Hindlimb muscle (tissue), 1 donor: Measurements from ENCODE around the gene ARHGAP23. TPM values are rescaled to one million over a fixed set of nuclear protein-coding genes. Genes with fewer than 3 reads are reported as not detected.

ENCODE experiments used
- DNase-seq: peaks from one replicate; pipeline ENCODE4 v3.0.0-alpha.2; 2013
- polyA plus RNA-seq: library from polyadenylated mRNA; unstranded; fragments of 120-200 nt; gene quantifications from one replicate; pipeline ENCODE4 v1.2.1, GENCODE V29; 2013; ENCODE audit not compliant: insufficient read length

Gene ARHGAP23
- polyA plus RNA-seq, 1 donor, result 47.9 TPM

DNA sequence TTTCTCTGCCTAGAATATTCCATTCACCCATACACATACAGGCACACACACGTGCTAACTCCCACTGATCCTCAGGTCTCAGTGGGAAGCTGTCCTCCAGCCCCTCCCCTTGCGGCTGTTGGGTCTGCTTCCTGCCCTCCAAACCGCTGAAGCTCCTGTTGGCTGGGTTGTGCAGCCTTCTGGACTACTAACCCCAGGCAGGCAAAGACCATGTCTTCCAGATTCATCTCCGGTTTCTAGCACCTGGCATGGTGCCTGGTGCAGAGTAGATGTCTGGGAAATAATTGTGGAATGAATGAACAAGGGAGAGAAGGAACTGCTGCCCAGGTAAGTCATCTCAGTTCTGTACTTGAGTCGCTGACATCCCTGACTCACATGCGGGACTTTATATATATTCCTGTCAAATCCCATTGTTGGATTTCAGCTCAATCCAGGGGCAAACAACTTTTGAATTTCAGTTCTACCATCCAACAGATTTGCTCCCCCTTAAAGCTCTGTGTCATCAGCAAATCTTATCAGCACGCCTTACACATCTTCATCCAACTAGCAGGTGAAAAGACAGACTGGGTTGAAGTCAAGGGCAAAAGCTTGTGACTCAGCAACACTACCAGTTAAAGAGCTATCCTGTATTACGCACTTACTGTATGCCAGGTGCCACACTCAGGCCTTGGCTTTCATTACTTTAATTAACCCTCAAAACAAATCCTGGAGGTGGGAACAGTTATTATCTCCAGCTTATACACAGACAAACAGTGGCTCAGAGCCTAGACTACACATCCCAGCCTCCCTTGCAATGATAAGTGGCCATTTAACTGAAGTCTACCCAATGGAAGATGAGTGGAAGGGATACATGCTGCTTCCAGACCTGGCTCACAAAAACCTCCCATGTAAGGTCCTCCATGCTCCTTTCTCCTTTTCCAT is 126.4 kb downstream of the ARHGAP23 start:
- DNase-seq, result no peak

DNA sequence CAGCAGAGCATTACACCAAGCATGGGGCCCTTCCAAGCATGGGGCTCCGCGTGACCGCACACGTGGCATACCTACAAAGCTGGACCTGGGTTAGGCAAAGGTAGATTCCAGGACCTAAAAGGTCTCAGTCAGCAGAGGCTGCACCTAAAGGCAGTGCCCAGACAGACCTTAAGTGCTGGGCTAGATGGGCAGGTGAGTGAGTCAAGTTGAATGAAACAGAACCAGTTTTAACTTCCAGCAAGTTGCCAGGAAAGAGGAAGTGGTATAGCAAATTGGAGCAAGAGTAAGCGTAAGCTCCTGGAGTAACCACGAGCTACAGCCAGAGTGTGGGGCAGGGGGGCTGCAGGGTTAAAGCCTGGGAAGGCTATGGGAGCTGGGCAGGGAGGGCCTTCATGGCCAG is 128.0 kb downstream of the ARHGAP23 start:
- DNase-seq, result no peak

DNA sequence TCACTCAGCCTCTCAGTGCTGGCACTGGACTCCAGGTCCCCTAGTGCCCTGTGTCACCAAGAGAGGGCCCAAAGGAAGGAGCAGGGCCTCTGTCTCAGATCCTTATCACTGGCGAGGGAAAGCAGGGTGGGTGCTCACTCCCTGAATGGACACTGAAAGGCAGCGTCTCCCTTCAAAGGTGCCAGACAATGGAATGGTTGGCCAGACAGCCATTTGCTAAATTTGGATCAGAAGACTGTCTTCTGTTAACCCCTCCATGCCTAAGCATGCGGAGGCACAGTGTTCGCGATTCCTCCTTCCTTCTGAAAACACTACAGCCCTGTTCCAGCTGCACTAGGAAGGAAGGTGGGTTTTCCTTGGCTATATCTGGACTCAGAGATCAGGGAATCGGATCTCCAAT is 129.1 kb downstream of the ARHGAP23 start:
- DNase-seq, result no peak

DNA sequence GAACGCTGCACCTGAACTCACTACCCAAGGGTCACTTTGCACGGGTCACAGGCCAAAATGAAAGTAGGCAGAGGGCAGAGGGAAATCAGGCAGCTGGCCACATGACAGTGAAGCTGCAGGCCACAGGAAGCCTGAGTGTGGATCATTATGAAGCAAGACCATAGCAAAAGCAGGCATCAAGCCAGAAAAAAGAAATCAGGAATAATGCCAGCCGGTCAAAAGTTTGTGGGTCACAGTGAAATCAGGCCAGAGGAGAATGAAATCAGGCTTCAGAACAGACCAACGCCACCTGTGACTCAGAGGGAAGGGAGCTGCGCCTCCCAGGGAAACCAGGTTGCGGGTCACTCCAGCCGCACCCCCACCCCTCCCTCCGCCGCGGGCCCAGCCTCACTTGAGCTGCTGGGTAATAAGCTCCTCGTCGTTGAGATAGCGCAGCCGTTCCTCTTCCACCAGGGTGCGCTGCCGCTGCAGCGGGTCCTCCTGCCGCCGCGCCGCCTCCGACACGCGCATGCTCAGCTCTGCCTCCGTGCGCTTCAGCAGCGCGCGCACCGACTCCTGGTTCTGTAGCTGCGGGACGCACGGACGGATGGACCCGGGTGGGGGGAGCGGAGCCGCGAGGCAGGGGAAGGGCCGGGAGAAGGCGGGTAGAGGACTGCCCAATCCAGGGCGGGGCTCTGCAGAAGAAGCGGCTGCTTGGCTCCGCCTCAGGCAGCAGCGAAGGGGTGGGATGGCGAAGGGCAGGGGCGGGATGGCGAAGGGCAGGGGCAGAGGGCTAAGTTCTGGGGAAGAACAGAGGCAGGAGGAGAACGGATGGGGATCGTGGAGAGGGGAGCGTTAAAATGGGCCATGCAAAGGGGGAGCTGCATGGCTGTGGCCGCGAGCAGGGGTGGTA is 129.8 kb downstream of the ARHGAP23 start:
- DNase-seq, result peak; percentile 88

DNA sequence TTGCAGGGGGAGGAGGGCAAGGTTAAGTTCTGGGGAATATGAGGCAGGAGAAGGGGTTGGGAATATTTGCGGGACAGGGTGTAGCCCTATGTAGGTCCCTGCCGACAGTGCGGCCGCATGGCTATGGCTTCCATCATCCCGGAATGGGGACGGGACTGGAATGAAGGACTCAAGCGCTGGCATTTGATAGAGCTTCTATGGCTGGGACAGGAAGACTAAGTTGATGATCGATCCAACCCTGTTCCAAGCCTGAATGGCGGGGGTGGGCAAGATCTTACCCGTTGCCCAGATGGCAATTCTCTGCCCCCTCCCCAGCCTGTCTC is 130.4 kb downstream of the ARHGAP23 start:
- no peak for DNase-seq

DNA sequence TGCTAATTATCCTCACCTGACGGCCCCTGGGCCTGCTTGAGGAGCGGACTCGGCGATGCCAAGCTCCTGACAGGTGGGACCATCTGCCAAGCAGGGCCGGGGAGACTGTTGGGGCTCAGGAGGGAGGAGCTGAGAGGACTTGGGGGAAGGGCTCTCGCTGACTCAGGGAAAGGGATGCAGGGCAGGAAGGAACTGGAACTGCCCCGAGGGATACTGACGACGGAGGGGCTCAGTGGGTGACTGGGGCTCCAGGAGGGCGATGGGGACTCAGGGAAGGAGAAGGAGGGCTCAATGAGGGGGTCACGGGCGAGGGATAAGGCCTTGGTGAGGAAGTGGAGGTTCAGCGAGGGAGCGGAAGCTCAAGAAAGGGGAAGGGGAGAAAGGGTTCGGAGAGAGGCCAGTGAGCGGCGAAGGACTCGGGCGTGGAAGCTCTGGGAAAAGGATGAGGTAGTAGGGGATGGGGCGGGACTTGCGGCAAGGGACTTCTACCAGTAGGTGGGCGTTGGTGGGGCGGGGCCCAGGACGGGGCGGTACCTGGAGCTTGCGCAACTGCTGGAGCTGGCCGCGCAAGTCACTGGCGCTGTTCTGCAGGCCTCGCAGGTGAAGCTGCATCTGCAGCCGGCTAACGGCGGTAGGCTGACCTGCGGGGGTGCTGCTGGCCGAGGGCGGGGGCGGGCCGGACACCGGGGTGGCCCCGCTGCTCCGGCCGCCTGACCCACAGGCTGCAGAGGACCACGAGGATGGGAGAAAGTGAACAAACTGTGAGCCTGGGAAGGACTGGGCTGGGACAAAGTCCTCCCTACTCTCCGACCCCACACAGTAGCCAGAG is 131.0 kb downstream of the ARHGAP23 start:
- DNase-seq, result peak; percentile 49

DNA sequence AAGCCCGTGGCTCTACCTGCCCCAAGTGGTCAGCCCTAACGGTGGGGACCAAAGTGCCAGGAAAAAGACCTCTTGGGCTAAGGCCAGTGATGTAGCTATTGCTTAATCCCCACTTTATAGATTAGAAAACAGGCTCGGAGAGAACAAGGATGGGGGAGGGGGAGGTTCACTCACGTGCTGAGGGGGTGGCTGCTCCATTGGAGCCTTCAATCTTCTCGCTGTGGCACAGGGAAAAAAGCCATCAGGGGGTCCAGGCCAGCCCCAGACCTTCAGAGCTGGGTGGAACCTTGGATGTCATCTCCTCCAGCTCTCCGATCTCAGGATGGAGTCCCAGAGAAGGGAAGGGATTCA is 131.6 kb downstream of the ARHGAP23 start:
- no peak for DNase-seq

DNA sequence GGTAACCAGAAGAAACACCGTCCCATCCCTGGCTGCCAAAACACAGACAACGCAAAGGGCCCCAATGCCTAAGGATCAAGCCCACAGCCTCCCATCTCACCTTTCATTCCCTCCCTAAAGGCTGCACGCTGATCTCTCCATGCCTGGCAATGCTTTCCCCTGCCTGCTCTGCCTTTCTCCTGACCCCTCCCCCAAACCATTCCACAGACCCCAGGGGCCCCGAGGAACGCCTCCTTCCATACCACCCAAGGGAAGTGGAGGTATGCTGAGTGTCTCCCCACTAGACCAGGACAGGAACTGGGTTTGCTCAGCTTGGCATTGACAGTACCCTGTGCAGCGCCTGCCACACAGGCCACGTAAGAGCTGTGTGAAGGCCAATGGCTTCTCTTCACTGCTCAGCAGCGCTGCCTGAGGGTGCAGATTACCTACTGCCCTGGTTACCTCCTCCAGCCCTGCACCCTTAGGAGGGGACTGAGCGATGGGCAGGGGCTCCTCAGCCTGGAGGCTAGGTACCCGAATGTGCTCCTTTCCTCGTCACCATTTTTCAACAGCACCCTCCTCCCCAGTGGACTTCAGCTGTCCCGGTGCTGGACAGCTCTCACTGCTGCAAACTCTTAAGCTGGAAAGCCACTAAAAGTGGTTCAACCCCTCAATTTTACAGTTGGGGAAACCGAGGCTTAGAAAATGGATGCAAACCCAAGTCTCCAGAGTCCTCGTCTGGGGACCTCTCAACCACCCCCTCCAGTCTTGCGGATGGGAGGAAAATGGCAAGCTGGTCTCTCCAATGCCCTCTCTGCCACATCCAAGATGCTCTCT is 132.4 kb downstream of the ARHGAP23 start:
- DNase-seq, result peak; percentile 34

DNA sequence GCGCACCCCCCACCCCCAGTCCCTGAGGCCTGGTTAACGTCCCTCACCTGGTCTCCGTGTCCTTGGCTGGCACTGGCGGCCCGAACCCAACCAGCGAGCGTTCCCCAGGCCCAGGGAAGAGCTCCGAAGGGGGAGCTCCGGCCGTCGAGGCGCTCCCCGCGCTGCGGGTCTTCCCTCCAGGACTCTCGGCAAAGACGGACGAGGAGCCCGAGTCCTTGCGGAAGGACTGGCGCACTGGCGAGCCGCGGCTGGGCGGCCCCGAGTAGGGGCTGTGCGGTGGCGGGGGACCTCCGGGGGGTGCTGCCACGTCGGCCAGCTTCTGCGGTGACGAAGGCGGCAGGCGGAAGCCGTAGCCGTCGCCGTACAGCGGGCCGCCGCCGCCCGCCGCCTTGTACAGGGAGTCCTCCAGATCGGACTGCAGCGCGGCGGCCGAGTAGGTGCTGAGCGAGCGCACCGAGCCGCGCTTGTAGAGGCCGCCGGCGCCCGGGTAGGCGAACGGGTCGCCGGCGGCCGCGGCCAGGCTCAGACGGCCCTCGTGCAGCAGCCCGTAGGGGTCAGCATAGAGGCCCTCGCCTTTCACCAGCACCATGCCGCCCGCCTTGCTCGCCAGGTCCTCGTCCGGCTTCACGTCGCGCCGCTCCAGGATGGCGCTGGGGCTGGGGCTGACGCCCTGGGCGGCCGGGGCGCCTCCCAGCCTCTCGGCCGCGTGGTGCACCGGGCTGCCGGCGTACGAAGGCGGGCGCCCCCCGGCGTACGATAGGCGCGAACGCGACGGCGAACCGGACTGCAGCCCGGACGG is 133.4 kb downstream of the ARHGAP23 start:
- no peak for DNase-seq

Other genes with a start within 250 kb of the ARHGAP23 start
- 0.34 TPM for gene TBC1D3, start 235.9 kb upstream of the ARHGAP23 start, polyA plus RNA-seq
- gene MRPL45, start 131.3 kb upstream of the ARHGAP23 start, polyA plus RNA-seq, result 60.5 TPM
- gene GPR179, start 84.5 kb upstream of the ARHGAP23 start, polyA plus RNA-seq, result 0.94 TPM
- 15.4 TPM for gene SOCS7, start 76.6 kb upstream of the ARHGAP23 start, polyA plus RNA-seq
- gene SRCIN1, start 177.5 kb downstream of the ARHGAP23 start, polyA plus RNA-seq, result 1.2 TPM
- 0.48 TPM for gene EPOP, start 246.5 kb downstream of the ARHGAP23 start, polyA plus RNA-seq